ENCODE measurements around the gene NPIPB12. TPM values are rescaled to one million over a fixed set of nuclear protein-coding genes. Genes with fewer than 3 reads are reported as not detected.

Gene NPIPB12
- total RNA-seq = 28.1 TPM

GRCh38 chr16:29506308-29506707, at the start of gene NPIPB12:
TSS of gene NPIPB12 (minus strand) at chr16:29506408.

GRCh38 chr16:29459706-29460646, 46.2 kb downstream of the NPIPB12 start, which contains the start of gene SULT1A4:
TSS of gene SULT1A4 (plus strand) at chr16:29459913. CDS start at chr16:29461386, 1,473 bp downstream.

GRCh38 chr16:29454269-29454668, 51.9 kb downstream of the NPIPB12 start, which contains the start of the genes BOLA2 and SLX1B:
TSS of gene BOLA2 (minus strand) at chr16:29454351. CDS start at chr16:29454253, 98 bp downstream.
TSS of gene SLX1B (plus strand) at chr16:29454533.

Other genes with a start within 250 kb of the NPIPB12 start
- gene NPIPB11, start 99.7 kb downstream of the NPIPB12 start, total RNA-seq = 0.93 TPM
- gene BOLA2, start 52.1 kb downstream of the NPIPB12 start, total RNA-seq = 15.1 TPM
- gene SLX1B, start 51.9 kb downstream of the NPIPB12 start, total RNA-seq = 13.1 TPM
- gene SULT1A4, start 46.5 kb downstream of the NPIPB12 start, total RNA-seq = 6.9 TPM
- gene SPN, start 156.8 kb upstream of the NPIPB12 start, total RNA-seq = 1.3 TPM
- 21.7 TPM for gene QPRT, start 172.8 kb upstream of the NPIPB12 start, total RNA-seq
- 0.44 TPM for gene C16orf54, start 239.6 kb upstream of the NPIPB12 start, total RNA-seq

Data from camera-type eye (tissue), 1 donor.